BLaER1 (cell line): ENCODE measurements around the gene B3GAT3.

Source experiments
- H3K27ac ChIP-seq: shearing (Covaris generic); formaldehyde crosslinking; 2 replicates; pipeline ENCODE4 v1.8.1; 2022
- H3K27me3 ChIP-seq: shearing (Covaris generic); formaldehyde crosslinking; 2 replicates; pipeline ENCODE4 v1.8.1; 2022
- H3K36me3 ChIP-seq: shearing (Covaris generic); formaldehyde crosslinking; 2 replicates; pipeline ENCODE4 v1.8.1; 2022
- H3K4me1 ChIP-seq: shearing (Covaris generic); formaldehyde crosslinking; 2 replicates; pipeline ENCODE4 v1.8.1; 2022
- H3K4me2 ChIP-seq: shearing (Covaris generic); formaldehyde crosslinking; 2 replicates; pipeline ENCODE4 v1.8.1; 2022
- H3K4me3 ChIP-seq: shearing (Covaris generic); formaldehyde crosslinking; 2 replicates; pipeline ENCODE4 v1.8.1; 2022
- H3K9ac ChIP-seq: shearing (Covaris generic); formaldehyde crosslinking; 2 replicates; pipeline ENCODE4 v1.8.1; 2022
- H3K9me3 ChIP-seq: shearing (Covaris generic); formaldehyde crosslinking; 2 replicates; pipeline ENCODE4 v1.8.1; 2022
- H4K20me1 ChIP-seq: shearing (Covaris generic); formaldehyde crosslinking; 2 replicates; pipeline ENCODE4 v1.8.1; 2022
- Cebpa-rat ChIP-seq: shearing (Covaris generic); IDR thresholded peaks from 2 replicates; pipeline ENCODE4 v1.8.1; 2022

The B3GAT3 gene

DNA sequence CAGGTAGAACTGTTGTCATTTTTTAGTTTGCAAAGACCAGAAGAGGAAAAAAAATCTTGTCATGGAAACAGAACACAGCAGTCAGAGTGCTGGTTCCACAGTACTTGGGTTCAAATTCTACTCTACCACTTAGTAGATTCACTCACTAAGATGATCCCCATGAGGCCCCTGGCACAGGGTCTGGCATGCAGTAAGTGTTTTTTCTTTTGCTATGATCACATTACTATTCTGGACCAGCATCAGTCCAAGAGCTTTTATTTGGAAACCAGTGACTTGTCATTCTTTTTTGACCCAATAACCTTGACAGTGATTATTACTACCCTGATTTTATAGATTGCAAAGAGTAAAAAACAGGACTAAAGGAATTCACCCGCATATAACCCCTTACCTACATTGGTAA is 52.2 kb downstream of the B3GAT3 start:
- Histone ChIP-seq H3K27me3 (no peaks in the 10 kb centered on the region), H3K9me3 (no peaks in the 10 kb centered on the region), H3K9ac (peak overlapping the region; percentile 31; the same call in 1 of the 2 replicates), H3K4me2 (peak overlapping the region; percentile 93; the same call in 1 of the 2 replicates), H3K36me3 (peaks cover 81% of the 10 kb centered on the region), H3K4me3 (no peak overlapping the region), H3K4me1 (peaks cover 38% of the 10 kb centered on the region), H3K27ac (no peak overlapping the region), H4K20me1 (peaks cover 88% of the 10 kb centered on the region)
- TF ChIP-seq Cebpa-rat: no peak

GRCh38 chr11:62567018-62567633 is 54.7 kb downstream of the B3GAT3 start:
- H3K4me2 ChIP-seq: no peak overlapping the region
- H3K27me3 ChIP-seq: no peaks in the 10 kb centered on the region
- H3K9ac ChIP-seq: no peak overlapping the region; the same call in 1 of the 2 replicates
- peaks cover 27% of the 10 kb centered on the region for H3K4me1 ChIP-seq
- no peak overlapping the region for H3K27ac ChIP-seq
- H3K36me3 ChIP-seq: peaks cover 100% of the 10 kb centered on the region
- H4K20me1 ChIP-seq: peaks cover 100% of the 10 kb centered on the region
- H3K4me3 ChIP-seq: no peak overlapping the region
- TF ChIP-seq Cebpa-rat: no peak
- no peaks in the 10 kb centered on the region for H3K9me3 ChIP-seq

DNA sequence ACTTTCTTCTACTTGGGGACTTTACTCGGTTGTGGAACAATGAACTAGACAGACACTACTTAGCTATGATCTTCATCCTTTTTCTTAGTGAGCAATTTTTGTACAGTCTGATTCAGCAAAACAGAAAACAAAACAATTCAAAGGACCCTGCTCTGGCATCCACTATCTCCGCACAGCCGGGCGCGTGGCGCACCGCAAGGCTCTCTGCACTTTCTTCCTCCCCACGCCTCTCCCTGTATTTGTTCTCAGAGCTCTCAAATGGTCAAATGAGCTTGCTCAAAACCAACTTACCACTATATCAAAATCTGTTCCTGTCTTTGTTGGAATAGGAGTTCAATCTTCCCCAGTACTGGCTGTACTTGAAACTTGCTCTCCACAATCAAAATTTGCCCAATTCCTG is 55.5 kb downstream of the B3GAT3 start:
- Histone ChIP-seq H3K27me3 (no peaks in the 10 kb centered on the region), H3K4me1 (peaks cover 18% of the 10 kb centered on the region), H3K4me2 (no peak overlapping the region), H3K9ac (no peak overlapping the region), H3K9me3 (no peaks in the 10 kb centered on the region), H3K4me3 (no peak overlapping the region), H3K27ac (no peak overlapping the region), H3K36me3 (peaks cover 100% of the 10 kb centered on the region), H4K20me1 (peaks cover 100% of the 10 kb centered on the region)
- no peak for TF ChIP-seq Cebpa-rat
